HG03103 (cell line): ENCODE data around the gene COL4A2.

Experiments used
- ATAC-seq: cut with Tn5 transposase; IDR thresholded peaks from one replicate; pipeline ENCODE4 v1.9.1; 2021; ENCODE audit warnings: low read depth; ENCODE audit not compliant: unreplicated experiment

COL4A2 gene

GRCh38 chr13:110306960-110307766, at the start of gene COL4A2, which contains the start of gene COL4A1:
Gene COL4A2, plus strand, starts transcription at chr13:110307284. Its CDS starts 620 bp downstream, at chr13:110307904.
Gene COL4A1, minus strand, starts transcription at chr13:110307157. Its CDS starts 130 bp downstream, at chr13:110307027.
- no peak for ATAC-seq

- ATAC-seq = no peak
These were observed 49.7 kb upstream of the COL4A2 start for GRCh38 chr13:110257408-110257807.

GRCh38 chr13:110258876-110259631, 48.0 kb upstream of the COL4A2 start:
- no peak for ATAC-seq

- ATAC-seq = no peak
These were observed 47.4 kb upstream of the COL4A2 start for GRCh38 chr13:110259651-110260050.

- no peak for ATAC-seq
These were observed 45.7 kb upstream of the COL4A2 start for GRCh38 chr13:110261166-110262081.

- no peak for ATAC-seq
These were observed 45.0 kb upstream of the COL4A2 start for GRCh38 chr13:110262082-110262436.

GRCh38 chr13:110262508-110263291, 44.4 kb upstream of the COL4A2 start:
- no peak for ATAC-seq

GRCh38 chr13:110263404-110263803, 43.7 kb upstream of the COL4A2 start:
- no peak for ATAC-seq

- no peak for ATAC-seq
These were observed 43.2 kb upstream of the COL4A2 start for GRCh38 chr13:110263888-110264287.

- ATAC-seq = no peak
These were observed 42.3 kb upstream of the COL4A2 start for GRCh38 chr13:110264685-110265275.

GRCh38 chr13:110265341-110265681, 41.8 kb upstream of the COL4A2 start:
- ATAC-seq = no peak

- ATAC-seq = no peak
These were observed 41.2 kb upstream of the COL4A2 start for GRCh38 chr13:110265682-110266430.

- ATAC-seq = no peak
These were observed 40.7 kb upstream of the COL4A2 start for GRCh38 chr13:110266431-110266809.

- no peak for ATAC-seq
These were observed 40.1 kb upstream of the COL4A2 start for GRCh38 chr13:110266983-110267382.

GRCh38 chr13:110268061-110268460, 39.0 kb upstream of the COL4A2 start:
- ATAC-seq = no peak

GRCh38 chr13:110268576-110269185, 38.4 kb upstream of the COL4A2 start:
- ATAC-seq = no peak

- ATAC-seq = no peak
These were observed 37.4 kb upstream of the COL4A2 start for GRCh38 chr13:110269509-110270185.

- ATAC-seq = no peak
These were observed 36.6 kb upstream of the COL4A2 start for GRCh38 chr13:110270507-110270906.
